Right atrium auricular region (tissue), 2 donors: ENCODE measurements around the gene MLN. TPM values are rescaled to one million over a fixed set of nuclear protein-coding genes. Genes with fewer than 3 reads are reported as not detected.

Experiments used
- DNase-seq: peaks from one replicate; pipeline ENCODE4 v3.0.0-alpha.2; 2019; ENCODE audit warnings: low spot score
- H3K27ac ChIP-seq, 2 donors: fragments of 200-600 bp; sonication (generic); 1 replicate in 1 of 2; 2 replicates in 1 of 2; pipeline ENCODE4 v1.5.1; 2016 to 2019
- H3K27me3 ChIP-seq, 2 donors: fragments of 200-600 bp; sonication (generic); one replicate each; pipeline versions ENCODE4 v1.5.1 to v1.6.0; 2017 to 2019
- H3K36me3 ChIP-seq: fragments of 200-600 bp; sonication (generic); one replicate; pipeline ENCODE4 v1.5.1; 2016
- H3K4me1 ChIP-seq, 2 donors: fragments of 200-600 bp; sonication (generic); one replicate each; pipeline versions ENCODE4 v1.5.1 to v1.6.0; 2017 to 2019
- H3K4me3 ChIP-seq, 2 donors: fragments of 200-600 bp; sonication (generic); 1 replicate in 1 of 2; 2 replicates in 1 of 2; pipeline ENCODE4 v1.5.1; 2017 to 2019; ENCODE audit warnings: mild to moderate bottlenecking in 1 of 2, moderate library complexity in 1 of 2
- H3K9me3 ChIP-seq, 2 donors: fragments of 200-600 bp; sonication (generic); one replicate each; pipeline ENCODE4 v1.5.1; 2019
- CTCF ChIP-seq, 2 donors: fragments of 200-600 bp; sonication (generic); IDR thresholded peaks; one replicate each; pipeline ENCODE4 v1.5.1; 2019; ENCODE audit warnings: antibody characterized with exemption in 2 of 2
- total RNA-seq, 2 donors: library from RNA; depleted of rRNA; stranded (reverse); fragments of >200 nt; gene quantifications; one replicate each; pipeline ENCODE4 v1.1.0, GENCODE V29; 2016

The MLN gene
- total RNA-seq, 2 donors from 2014 or later, result not detected

- Histone ChIP-seq H3K36me3 (no peaks in the 10 kb centered on the region), H3K27ac (no peak overlapping the region), H3K4me3 (no peak overlapping the region), H3K4me1 (peaks cover 0 to 4% of the 10 kb centered on the region in 2 donors), H3K27me3 (no peaks in the 10 kb centered on the region), H3K9me3 (no peaks in the 10 kb centered on the region)
- no peak for TF ChIP-seq CTCF (IDR thresholded peaks at IDR 0.05)
- no peak for DNase-seq
These were observed 41.4 kb upstream of the MLN start for GRCh38 chr6:33845031-33845745.

- H3K4me3 ChIP-seq, result no peak overlapping the region
- no peak overlapping the region for H3K27ac ChIP-seq
- peaks cover 0 to 15% of the 10 kb centered on the region in 2 donors for H3K4me1 ChIP-seq
- DNase-seq, result no peak
- H3K9me3 ChIP-seq, result no peaks in the 10 kb centered on the region
- H3K27me3 ChIP-seq, result no peaks in the 10 kb centered on the region
- no peak for TF ChIP-seq CTCF (IDR thresholded peaks at IDR 0.05)
- no peaks in the 10 kb centered on the region for H3K36me3 ChIP-seq
These were observed 39.6 kb upstream of the MLN start for GRCh38 chr6:33843131-33844121.

GRCh38 chr6:33841868-33842267, 38.1 kb upstream of the MLN start:
- no peak overlapping the region for H3K4me3 ChIP-seq
- TF ChIP-seq CTCF (IDR thresholded peaks at IDR 0.05), result no peak
- no peak overlapping the region for H3K27ac ChIP-seq
- no peak for DNase-seq
- no peaks in the 10 kb centered on the region for H3K27me3 ChIP-seq
- H3K9me3 ChIP-seq, result peaks cover 0 to 6% of the 10 kb centered on the region in 2 donors
- H3K36me3 ChIP-seq, result no peaks in the 10 kb centered on the region
- peaks cover 0 to 15% of the 10 kb centered on the region in 2 donors for H3K4me1 ChIP-seq

GRCh38 chr6:33841070-33841469, 37.3 kb upstream of the MLN start:
- H3K27me3 ChIP-seq, result no peaks in the 10 kb centered on the region
- no peak for TF ChIP-seq CTCF (IDR thresholded peaks at IDR 0.05)

GRCh38 chr6:33840048-33840926, 36.5 kb upstream of the MLN start:
- Histone ChIP-seq H3K27ac (no peak overlapping the region), H3K27me3 (no peaks in the 10 kb centered on the region), H3K36me3 (no peaks in the 10 kb centered on the region), H3K4me3 (no peak overlapping the region), H3K4me1 (peaks cover 0 to 15% of the 10 kb centered on the region in 2 donors), H3K9me3 (peaks cover 0 to 7% of the 10 kb centered on the region in 2 donors)
- TF ChIP-seq CTCF (IDR thresholded peaks at IDR 0.05), result no peak
- peak; percentile 61 for DNase-seq

More at GRCh38 chr6:33841070-33841469, 37.3 kb upstream of the MLN start:
- Histone ChIP-seq H3K4me3 (no peak overlapping the region), H3K27ac (no peak overlapping the region), H3K36me3 (no peaks in the 10 kb centered on the region), H3K4me1 (peaks cover 0 to 15% of the 10 kb centered on the region in 2 donors), H3K9me3 (peaks cover 0 to 7% of the 10 kb centered on the region in 2 donors)
- DNase-seq, result no peak
